Stimulated activated effector memory CD8-positive, alpha-beta T cell treated with anti-CD3 and anti-CD28 coated beads, Interleukin-12 subunit alpha, Interleukin-12 subunit beta, amount 100 ng/mL, for 72 hours (primary cell): ENCODE results near the gene DDIT4L.
"Not testable (repeated sequence)": the region's sequence is repeated elsewhere in the genome, so short reads cannot be mapped to it uniquely, and the experiment has no call there.

Source experiments
- ATAC-seq: fragments of 150-1000 bp; cut with Tn5 transposase; 2 replicates; pipeline ENCODE4 v1.10.0; 2021
- DNase-seq, 2 donors: peaks; one replicate each; pipeline ENCODE4 v3.0.0; 2021 to 2022; ENCODE audit warnings: low spot score in 2 of 2
- H3K27ac Mint-ChIP-seq: one replicate; pipeline ENCODE4 v1.8.0; 2022; ENCODE audit warnings: mild to moderate bottlenecking, mixed read lengths
- H3K36me3 Mint-ChIP-seq: one replicate; pipeline ENCODE4 v1.8.0; 2022; ENCODE audit warnings: mild to moderate bottlenecking, mixed read lengths
- H3K4me1 Mint-ChIP-seq: one replicate; pipeline ENCODE4 v1.8.0; 2022; ENCODE audit warnings: mixed read lengths
- H3K4me3 Mint-ChIP-seq: one replicate; pipeline ENCODE4 v1.8.0; 2022; ENCODE audit warnings: mild to moderate bottlenecking, mixed read lengths
- H3K9me3 Mint-ChIP-seq: one replicate; pipeline ENCODE4 v1.8.0; 2022; ENCODE audit warnings: mixed read lengths

Gene DDIT4L

GRCh38 chr4:100189820-100190642 lies at the start of gene DDIT4L:
Gene DDIT4L (minus strand): TSS chr4:100190468. CDS start chr4:100189983, 485 bp downstream.
- ATAC-seq (peak; percentile 73), DNase-seq (no peak)
- Mint-ChIP-seq H3K9me3 (no peaks in the 10 kb centered on the region), H3K4me3 (peak within 1 kb of the TSS; percentile 74), H3K27ac (no peak within 1 kb of the TSS), H3K4me1 (peaks cover 18% of the 10 kb centered on the region), H3K36me3 (no peaks in the 10 kb centered on the region)

- Mint-ChIP-seq H3K9me3 (no peaks in the 10 kb centered on the region), H3K36me3 (no peaks in the 10 kb centered on the region), H3K4me3 (peak overlapping the region; percentile 2), H3K27ac (no peak overlapping the region), H3K4me1 (peaks cover 9% of the 10 kb centered on the region)
- DNase-seq: no peak
- ATAC-seq: no peak
Observed at GRCh38 chr4:100240008-100240407, 49.7 kb upstream of the DDIT4L start.

- Mint-ChIP-seq H3K27ac (no peak overlapping the region), H3K4me1 (no peaks in the 10 kb centered on the region), H3K9me3 (peaks cover 16% of the 10 kb centered on the region), H3K36me3 (no peaks in the 10 kb centered on the region), H3K4me3 (no peak overlapping the region)
- DNase-seq (no peak), ATAC-seq (no peak)
Observed at GRCh38 chr4:100224721-100225120, 34.5 kb upstream of the DDIT4L start.

- Mint-ChIP-seq H3K36me3 (no peaks in the 10 kb centered on the region), H3K4me3 (no peak overlapping the region), H3K27ac (no peak overlapping the region), H3K9me3 (peaks cover 16% of the 10 kb centered on the region), H3K4me1 (no peaks in the 10 kb centered on the region)
- ATAC-seq (no peak), DNase-seq (no peak)
Observed at GRCh38 chr4:100224160-100224559, 33.9 kb upstream of the DDIT4L start.

GRCh38 chr4:100208964-100209363 lies 18.7 kb upstream of the DDIT4L start:
- ATAC-seq: peak; percentile 88
- Mint-ChIP-seq H3K4me3 (no peak overlapping the region), H3K9me3 (no peaks in the 10 kb centered on the region), H3K27ac (peak overlapping the region; percentile 48), H3K4me1 (peaks cover 38% of the 10 kb centered on the region), H3K36me3 (no peaks in the 10 kb centered on the region)
- DNase-seq: no peak

- Mint-ChIP-seq H3K4me3 (no peak overlapping the region), H3K27ac (peak overlapping the region; percentile 48), H3K9me3 (no peaks in the 10 kb centered on the region), H3K36me3 (no peaks in the 10 kb centered on the region), H3K4me1 (peaks cover 38% of the 10 kb centered on the region)
- no peak for ATAC-seq
- DNase-seq: no peak
Observed at GRCh38 chr4:100208459-100208858, 18.2 kb upstream of the DDIT4L start.

- H3K36me3 Mint-ChIP-seq: no peaks in the 10 kb centered on the region
- H3K4me1 Mint-ChIP-seq: peaks cover 31% of the 10 kb centered on the region
- ATAC-seq (peak; percentile 82), DNase-seq (no peak)
- H3K4me3 Mint-ChIP-seq: no peak overlapping the region
- H3K27ac Mint-ChIP-seq: no peak overlapping the region
- H3K9me3 Mint-ChIP-seq: no peaks in the 10 kb centered on the region
Observed at GRCh38 chr4:100206850-100207249, 16.6 kb upstream of the DDIT4L start.

- Mint-ChIP-seq H3K4me3 (no peak overlapping the region), H3K9me3 (no peaks in the 10 kb centered on the region), H3K36me3 (no peaks in the 10 kb centered on the region), H3K4me1 (no peaks in the 10 kb centered on the region), H3K27ac (no peak overlapping the region)
- DNase-seq (no peak), ATAC-seq (no peak)
Observed at GRCh38 chr4:100198061-100198460, 7.8 kb upstream of the DDIT4L start.

GRCh38 chr4:100196388-100197071 lies 6.3 kb upstream of the DDIT4L start:
- H3K36me3 Mint-ChIP-seq, H3K9me3 Mint-ChIP-seq, ATAC-seq, DNase-seq, H3K4me3 Mint-ChIP-seq, H3K4me1 Mint-ChIP-seq, H3K27ac Mint-ChIP-seq: not testable (repeated sequence)

- DNase-seq: no peak
- Mint-ChIP-seq H3K36me3 (no peaks in the 10 kb centered on the region), H3K4me3 (peak overlapping the region; percentile 74), H3K9me3 (no peaks in the 10 kb centered on the region), H3K4me1 (peaks cover 18% of the 10 kb centered on the region), H3K27ac (no peak overlapping the region)
- no peak for ATAC-seq
Observed at GRCh38 chr4:100190643-100191600, 654 bp upstream of the DDIT4L start.

- Mint-ChIP-seq H3K27ac (no peak overlapping the region), H3K9me3 (no peaks in the 10 kb centered on the region), H3K36me3 (no peaks in the 10 kb centered on the region), H3K4me1 (peaks cover 18% of the 10 kb centered on the region), H3K4me3 (peak overlapping the region; percentile 74)
- no peak for DNase-seq
- no peak for ATAC-seq
Observed at GRCh38 chr4:100188829-100189228, 1.4 kb downstream of the DDIT4L start.

GRCh38 chr4:100187781-100188180 lies 2.5 kb downstream of the DDIT4L start:
- no peak for DNase-seq
- no peak overlapping the region for H3K4me3 Mint-ChIP-seq
- no peak overlapping the region for H3K27ac Mint-ChIP-seq
- no peak for ATAC-seq
- peaks cover 18% of the 10 kb centered on the region for H3K4me1 Mint-ChIP-seq
- no peaks in the 10 kb centered on the region for H3K36me3 Mint-ChIP-seq
- H3K9me3 Mint-ChIP-seq: no peaks in the 10 kb centered on the region

GRCh38 chr4:100184787-100185186 lies 5.5 kb downstream of the DDIT4L start:
- DNase-seq: no peak
- Mint-ChIP-seq H3K9me3 (no peaks in the 10 kb centered on the region), H3K4me1 (peaks cover 9% of the 10 kb centered on the region), H3K36me3 (no peaks in the 10 kb centered on the region), H3K27ac (no peak overlapping the region), H3K4me3 (no peak overlapping the region)
- ATAC-seq: no peak

GRCh38 chr4:100177855-100178254 lies 12.4 kb downstream of the DDIT4L start:
- Mint-ChIP-seq H3K36me3 (no peaks in the 10 kb centered on the region), H3K27ac (no peak overlapping the region), H3K4me1 (peaks cover 12% of the 10 kb centered on the region), H3K4me3 (no peak overlapping the region), H3K9me3 (no peaks in the 10 kb centered on the region)
- ATAC-seq: peak; percentile 42
- DNase-seq: no peak

GRCh38 chr4:100177126-100177525 lies 13.1 kb downstream of the DDIT4L start:
- ATAC-seq (no peak), DNase-seq (no peak)
- H3K4me1 Mint-ChIP-seq: peaks cover 12% of the 10 kb centered on the region
- H3K9me3 Mint-ChIP-seq: no peaks in the 10 kb centered on the region
- no peak overlapping the region for H3K4me3 Mint-ChIP-seq
- no peaks in the 10 kb centered on the region for H3K36me3 Mint-ChIP-seq
- no peak overlapping the region for H3K27ac Mint-ChIP-seq
